PFSK-1 (cell line): ENCODE results near the gene TLR3.

Source experiments
- FOXP2 ChIP-seq: optimal IDR thresholded peaks from 2 replicates; pipeline ENCODE3; 2011; ENCODE audit warnings: borderline replicate concordance, control low read depth, inconsistent platforms; ENCODE audit not compliant: insufficient read depth; ENCODE audit errors: extremely low read length, extremely low read depth
- POLR2AphosphoS5 ChIP-seq: IDR thresholded peaks from 2 replicates; pipeline ENCODE4 v1.6.1; 2012; ENCODE audit warnings: low read depth, mild to moderate bottlenecking, control low read depth, low read length, moderate library complexity
- SIN3A ChIP-seq: IDR thresholded peaks from 2 replicates; pipeline ENCODE4 v1.6.1; 2012; ENCODE audit warnings: mild to moderate bottlenecking, low read length, moderate library complexity, borderline replicate concordance; ENCODE audit not compliant: insufficient read depth
- TAF1 ChIP-seq: IDR thresholded peaks from 2 replicates; pipeline ENCODE4 v1.6.1; 2012; ENCODE audit warnings: low read length, control low read depth, borderline replicate concordance; ENCODE audit not compliant: insufficient read depth
- TF ChIP-seq, protein P1 (sequence below), 2 experiments: IDR thresholded peaks; 2 replicates each; pipeline versions ENCODE4 v1.6.1 to v1.8.0; 2011 to 2012; ENCODE audit warnings: low read depth in 2 of 2, low read length in 2 of 2, control low read depth in 1 of 2, inconsistent platforms in 1 of 2, mild to moderate bottlenecking in 1 of 2, moderate library complexity in 1 of 2; ENCODE audit not compliant: insufficient read depth in 1 of 2

The TLR3 gene

DNA sequence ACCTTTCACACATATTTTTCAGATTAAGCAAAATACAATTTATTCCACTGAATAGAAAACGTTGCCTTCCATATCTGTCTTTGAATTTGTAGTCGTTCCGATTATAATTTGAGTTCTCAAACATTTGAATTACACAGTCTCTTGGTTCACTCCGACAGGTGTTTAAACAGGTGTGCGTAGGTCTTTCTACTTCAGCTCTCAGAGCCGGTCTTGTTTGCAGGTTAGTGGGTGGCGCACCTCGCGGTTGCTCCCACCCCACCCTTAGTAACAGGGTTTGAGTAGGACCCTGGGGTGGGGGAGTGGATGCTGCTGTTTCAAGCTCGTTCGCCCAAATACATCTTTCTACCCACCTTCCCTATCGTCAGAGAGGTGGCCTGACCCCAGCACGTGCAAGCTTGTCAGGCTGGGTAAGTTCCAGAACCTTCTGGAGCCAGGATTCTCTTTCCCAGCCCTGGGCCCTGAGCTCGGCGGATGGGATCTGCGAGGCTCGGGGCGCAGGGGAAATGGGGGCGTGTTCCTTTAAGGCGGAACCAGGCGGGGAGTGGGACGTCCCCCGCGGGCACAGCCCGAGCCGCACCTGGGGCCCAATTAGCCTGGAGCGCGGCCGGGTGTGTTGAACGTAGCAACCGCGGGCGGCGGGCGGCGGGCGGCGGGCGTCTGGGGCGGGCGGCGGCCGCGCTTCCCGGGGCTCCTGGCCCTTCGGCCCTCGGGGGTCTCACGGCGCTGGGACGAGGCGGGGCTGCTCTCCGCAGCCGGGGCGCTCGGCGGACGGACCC, 35.3 kb downstream of the TLR3 start, which contains the start of gene FAM149A:
FAM149A (plus strand) TSS at position 591 of the 776 bp plus-strand sequence.
- TF ChIP-seq TAF1 (no peak), SIN3A (no peak), FOXP2 (no peak), POLR2AphosphoS5 (no peak)
- TF ChIP-seq, protein P1, sequence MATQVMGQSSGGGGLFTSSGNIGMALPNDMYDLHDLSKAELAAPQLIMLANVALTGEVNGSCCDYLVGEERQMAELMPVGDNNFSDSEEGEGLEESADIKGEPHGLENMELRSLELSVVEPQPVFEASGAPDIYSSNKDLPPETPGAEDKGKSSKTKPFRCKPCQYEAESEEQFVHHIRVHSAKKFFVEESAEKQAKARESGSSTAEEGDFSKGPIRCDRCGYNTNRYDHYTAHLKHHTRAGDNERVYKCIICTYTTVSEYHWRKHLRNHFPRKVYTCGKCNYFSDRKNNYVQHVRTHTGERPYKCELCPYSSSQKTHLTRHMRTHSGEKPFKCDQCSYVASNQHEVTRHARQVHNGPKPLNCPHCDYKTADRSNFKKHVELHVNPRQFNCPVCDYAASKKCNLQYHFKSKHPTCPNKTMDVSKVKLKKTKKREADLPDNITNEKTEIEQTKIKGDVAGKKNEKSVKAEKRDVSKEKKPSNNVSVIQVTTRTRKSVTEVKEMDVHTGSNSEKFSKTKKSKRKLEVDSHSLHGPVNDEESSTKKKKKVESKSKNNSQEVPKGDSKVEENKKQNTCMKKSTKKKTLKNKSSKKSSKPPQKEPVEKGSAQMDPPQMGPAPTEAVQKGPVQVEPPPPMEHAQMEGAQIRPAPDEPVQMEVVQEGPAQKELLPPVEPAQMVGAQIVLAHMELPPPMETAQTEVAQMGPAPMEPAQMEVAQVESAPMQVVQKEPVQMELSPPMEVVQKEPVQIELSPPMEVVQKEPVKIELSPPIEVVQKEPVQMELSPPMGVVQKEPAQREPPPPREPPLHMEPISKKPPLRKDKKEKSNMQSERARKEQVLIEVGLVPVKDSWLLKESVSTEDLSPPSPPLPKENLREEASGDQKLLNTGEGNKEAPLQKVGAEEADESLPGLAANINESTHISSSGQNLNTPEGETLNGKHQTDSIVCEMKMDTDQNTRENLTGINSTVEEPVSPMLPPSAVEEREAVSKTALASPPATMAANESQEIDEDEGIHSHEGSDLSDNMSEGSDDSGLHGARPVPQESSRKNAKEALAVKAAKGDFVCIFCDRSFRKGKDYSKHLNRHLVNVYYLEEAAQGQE (IDR thresholded peaks at IDR 0.05; ENCODE audit: insufficient read depth in 1 of 2, low read depth in 2 of 2, low read length in 2 of 2), result no peak

DNA sequence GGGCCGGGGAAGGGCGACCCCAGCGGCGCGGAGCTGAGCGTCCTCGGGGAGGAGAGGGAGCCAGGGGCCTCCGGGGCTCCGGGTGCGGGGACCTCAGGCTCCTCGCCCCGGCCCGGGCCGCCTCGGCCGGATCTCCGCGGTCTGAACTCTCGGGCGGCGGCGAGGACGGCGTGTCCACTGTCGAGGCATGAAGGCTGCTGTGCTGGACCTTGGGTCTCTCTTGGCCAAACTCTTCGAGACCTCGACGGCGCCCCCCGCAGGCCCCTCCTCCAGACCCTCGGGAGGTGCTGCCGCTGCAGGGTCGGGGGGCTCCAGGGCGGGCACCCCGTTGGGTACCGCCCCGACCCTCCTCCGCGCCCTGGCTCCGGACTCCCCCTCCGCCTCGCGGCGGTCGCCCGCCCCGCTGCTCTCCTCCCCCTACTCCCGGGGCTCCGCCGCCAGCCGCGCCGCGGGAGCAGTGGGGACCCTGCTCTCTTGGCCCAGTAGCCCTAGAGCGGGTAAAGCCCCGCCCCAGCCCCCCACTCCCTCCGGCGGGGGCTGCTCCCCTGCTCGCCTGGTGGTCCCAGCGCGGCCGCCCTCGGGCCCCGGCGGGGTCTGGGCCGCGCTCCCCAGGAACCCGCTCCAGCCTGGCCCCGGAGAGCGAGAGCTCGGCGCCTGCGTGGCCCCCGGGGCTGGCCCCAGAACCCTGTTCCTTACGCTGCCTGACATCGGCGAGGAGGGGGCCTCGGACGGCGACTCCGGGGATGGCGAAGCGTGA, 36.1 kb downstream of the TLR3 start:
- no peak for TF ChIP-seq POLR2AphosphoS5
- TF ChIP-seq TAF1, result no peak
- TF ChIP-seq, protein P1 (IDR thresholded peaks at IDR 0.05; ENCODE audit: insufficient read depth in 1 of 2, low read depth in 2 of 2, low read length in 2 of 2), result no peak
- no peak for TF ChIP-seq SIN3A
- no peak for TF ChIP-seq FOXP2

DNA sequence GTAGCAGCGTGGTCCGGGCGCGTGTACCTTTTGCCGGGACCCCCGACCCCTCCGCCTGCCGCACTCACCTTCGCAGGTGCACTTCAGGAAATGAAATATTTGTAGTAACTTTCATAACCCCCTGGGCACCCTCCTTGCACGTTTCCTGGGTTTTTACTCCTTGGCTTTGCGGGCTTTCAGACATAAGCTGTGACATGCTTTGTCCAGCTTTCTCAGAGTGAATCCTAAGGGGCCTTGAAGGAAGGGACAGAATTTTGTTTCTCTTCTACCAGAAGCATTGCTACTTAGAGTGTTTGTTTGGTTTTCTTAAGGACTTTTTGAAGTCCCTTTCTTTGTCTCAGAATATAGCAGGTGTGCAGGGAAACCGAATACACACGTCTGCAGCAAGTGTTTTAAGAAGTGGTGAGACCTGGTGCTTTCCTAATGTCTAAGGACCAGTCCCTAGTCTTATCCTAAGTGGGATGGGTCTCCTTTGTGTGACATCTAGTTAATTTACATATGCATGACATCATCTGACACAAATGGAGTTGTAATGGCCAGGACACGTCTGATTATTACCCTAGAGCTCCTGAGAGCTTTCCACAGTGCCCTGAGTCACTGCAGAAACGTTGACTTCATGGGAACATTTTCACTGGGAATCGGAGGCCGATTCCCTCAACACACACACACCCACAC, 36.8 kb downstream of the TLR3 start:
- TF ChIP-seq TAF1 (no peak), POLR2AphosphoS5 (no peak), FOXP2 (no peak), SIN3A (no peak)
- TF ChIP-seq, protein P1 (IDR thresholded peaks at IDR 0.05; ENCODE audit: insufficient read depth in 1 of 2, low read depth in 2 of 2, low read length in 2 of 2), result no peak

DNA sequence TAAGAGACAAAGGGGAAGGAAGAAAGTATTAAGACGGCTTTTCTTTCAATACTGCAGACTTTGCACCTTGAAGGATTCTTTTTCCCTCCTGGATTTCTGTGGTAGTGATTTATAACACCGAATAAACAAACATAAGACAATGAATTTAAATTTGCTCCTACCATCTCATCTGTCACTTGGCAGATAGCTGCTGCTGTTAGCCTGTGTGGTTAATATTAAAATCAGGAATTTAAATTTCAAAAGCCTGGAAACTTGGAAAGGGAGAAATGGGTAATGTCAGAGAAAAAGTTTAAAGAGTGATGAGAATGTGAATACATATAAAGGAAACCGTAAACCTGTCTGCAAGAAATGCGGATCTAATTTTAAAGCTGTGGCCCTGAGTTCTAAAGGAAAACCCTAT, 39.0 kb downstream of the TLR3 start:
- TF ChIP-seq POLR2AphosphoS5 (no peak), SIN3A (no peak), TAF1 (no peak), FOXP2 (no peak)
- TF ChIP-seq, protein P1 (IDR thresholded peaks at IDR 0.05; ENCODE audit: insufficient read depth in 1 of 2, low read depth in 2 of 2, low read length in 2 of 2), result no peak
